PC-9 (cell line): ENCODE data around the gene TUBGCP2. TPM values are rescaled to one million over a fixed set of nuclear protein-coding genes. Genes with fewer than 3 reads are reported as not detected.

ENCODE experiments used
- BruUV-seq: library from RNA; stranded (reverse); fragments of 400-500 nt; replicated peaks from 2 replicates; lab custom pipeline; 2021; lab: Mats Ljungman, UMichigan
- CTCF ChIA-PET: fragments of 300-600 bp; sonication (Branson Sonifier 250); formaldehyde crosslinking; loops from one replicate; lab custom pipeline; 2022; ENCODE audit warnings: antibody characterized with exemption; lab: Charles Lee
- POLR2A ChIA-PET: fragments of 300-600 bp; sonication (Branson Sonifier 250); formaldehyde crosslinking; loops from one replicate; lab custom pipeline; 2022; ENCODE audit warnings: antibody characterized with exemption; ENCODE audit not compliant: unreplicated experiment; lab: Charles Lee
- DNase-seq, 2 experiments: peaks; one replicate each; pipeline versions ENCODE4 v3.0.0 to v3.0.0-alpha.2; 2015 to 2022; ENCODE audit warnings: mixed read lengths in 1 of 2
- H2AFZ ChIP-seq: fragments of 200-600 bp; sonication (generic); 2 replicates; pipeline ENCODE4 v1.8.1; 2017; ENCODE audit warnings: antibody characterized with exemption
- H3F3A ChIP-seq: fragments of 200-600 bp; sonication (generic); 2 replicates; pipeline ENCODE4 v1.8.1; 2017; ENCODE audit warnings: antibody characterized with exemption, mild to moderate bottlenecking, low read depth; ENCODE audit not compliant: insufficient read depth
- H3K27ac ChIP-seq: fragments of 200-600 bp; sonication (generic); 2 replicates; pipeline ENCODE4 v1.6.1; 2016; ENCODE audit warnings: mixed run types
- H3K27me3 ChIP-seq: fragments of 200-600 bp; sonication (generic); 2 replicates; pipeline ENCODE4 v1.6.1; 2016; ENCODE audit warnings: low read depth, mixed run types; ENCODE audit not compliant: insufficient read depth
- H3K36me3 ChIP-seq: fragments of 200-600 bp; sonication (generic); 2 replicates; pipeline ENCODE4 v1.6.1; 2016; ENCODE audit warnings: low read depth, mixed run types
- H3K4me1 ChIP-seq: fragments of 200-600 bp; sonication (generic); replicated peaks from 2 replicates; pipeline ENCODE4 v1.6.1; 2016; ENCODE audit warnings: mixed run types; ENCODE audit not compliant: insufficient read depth
- H3K4me2 ChIP-seq: fragments of 200-600 bp; sonication (generic); 2 replicates; pipeline ENCODE4 v1.6.1; 2017; ENCODE audit warnings: mixed run types
- H3K4me3 ChIP-seq: fragments of 200-600 bp; sonication (generic); 2 replicates; pipeline ENCODE4 v1.6.1; 2016; ENCODE audit warnings: mixed run types
- H3K79me2 ChIP-seq: fragments of 200-600 bp; sonication (generic); 2 replicates; pipeline ENCODE4 v1.6.1; 2017; ENCODE audit warnings: low read depth, mixed run types
- H3K9me2 ChIP-seq: fragments of 200-600 bp; sonication (generic); 2 replicates; pipeline ENCODE4 v1.8.1; 2017; ENCODE audit warnings: mild to moderate bottlenecking; ENCODE audit not compliant: insufficient read depth
- H3K9me3 ChIP-seq: fragments of 200-600 bp; sonication (generic); 2 replicates; pipeline ENCODE4 v1.8.1; 2016; ENCODE audit warnings: low read depth; ENCODE audit not compliant: insufficient read depth
- H4K20me1 ChIP-seq: fragments of 200-600 bp; sonication (generic); 2 replicates; pipeline ENCODE4 v1.8.1; 2017; ENCODE audit not compliant: insufficient read depth
- EZH2 ChIP-seq: fragments of 200-600 bp; sonication (generic); IDR thresholded peaks from 2 replicates; pipeline ENCODE4 v1.8.0; 2017; ENCODE audit warnings: antibody characterized with exemption, low read depth
- intact Hi-C: fragments of 100-400 bp; cut with micrococcal nuclease; formaldehyde crosslinking; loops from one replicate; pipeline ENCODE4 v1.10.0; 2022; ENCODE audit not compliant: unreplicated experiment
- total RNA-seq: library from RNA; stranded (reverse); gene quantifications from 2 replicates; pipeline ENCODE4 v1.2.3, GENCODE V29; 2021
- TF ChIP-seq, protein P1 (sequence below): fragments of 200-600 bp; sonication (generic); conservative IDR thresholded peaks from 2 replicates; pipeline ENCODE4 v1.6.1; 2017; ENCODE audit warnings: mixed run types, antibody characterized with exemption, mild to moderate bottlenecking, moderate library complexity

Gene TUBGCP2
- total RNA-seq, 1 experiment from 2014 or later = 52.8 TPM

GRCh38 chr10:133328358-133329343 is 20.0 kb upstream of the TUBGCP2 start:
- Histone ChIP-seq H3K4me1 (no peaks in the 10 kb centered on the region), H3K27ac (no peak overlapping the region), H4K20me1 (no peaks in the 10 kb centered on the region), H3K9me3 (no peaks in the 10 kb centered on the region), H2AFZ (no peak overlapping the region), H3K9me2 (no peaks in the 10 kb centered on the region), H3K79me2 (no peaks in the 10 kb centered on the region), H3F3A (no peaks in the 10 kb centered on the region), H3K4me2 (peak overlapping the region; percentile 83; the same call in 1 of the 2 replicates), H3K36me3 (no peaks in the 10 kb centered on the region), H3K4me3 (no peak overlapping the region), H3K27me3 (peaks cover 15% of the 10 kb centered on the region)
- CTCF ChIA-PET = interaction anchor here (1.2 kb wide), 1 partner anchor 25 kb away, joined by 6 read pairs; no protein-coding TSS in a partner anchor
- BruUV-seq = no TSS peak
- POLR2A ChIA-PET = no interaction called here
- intact Hi-C loops = loop anchor here (10.0 kb wide), 3 partner anchors 66 to 424 kb away; partner anchors contain the start of genes CYP2E1 and MTG1
- no peak for DNase-seq
- TF ChIP-seq EZH2 = no peak
- TF ChIP-seq, protein P1, sequence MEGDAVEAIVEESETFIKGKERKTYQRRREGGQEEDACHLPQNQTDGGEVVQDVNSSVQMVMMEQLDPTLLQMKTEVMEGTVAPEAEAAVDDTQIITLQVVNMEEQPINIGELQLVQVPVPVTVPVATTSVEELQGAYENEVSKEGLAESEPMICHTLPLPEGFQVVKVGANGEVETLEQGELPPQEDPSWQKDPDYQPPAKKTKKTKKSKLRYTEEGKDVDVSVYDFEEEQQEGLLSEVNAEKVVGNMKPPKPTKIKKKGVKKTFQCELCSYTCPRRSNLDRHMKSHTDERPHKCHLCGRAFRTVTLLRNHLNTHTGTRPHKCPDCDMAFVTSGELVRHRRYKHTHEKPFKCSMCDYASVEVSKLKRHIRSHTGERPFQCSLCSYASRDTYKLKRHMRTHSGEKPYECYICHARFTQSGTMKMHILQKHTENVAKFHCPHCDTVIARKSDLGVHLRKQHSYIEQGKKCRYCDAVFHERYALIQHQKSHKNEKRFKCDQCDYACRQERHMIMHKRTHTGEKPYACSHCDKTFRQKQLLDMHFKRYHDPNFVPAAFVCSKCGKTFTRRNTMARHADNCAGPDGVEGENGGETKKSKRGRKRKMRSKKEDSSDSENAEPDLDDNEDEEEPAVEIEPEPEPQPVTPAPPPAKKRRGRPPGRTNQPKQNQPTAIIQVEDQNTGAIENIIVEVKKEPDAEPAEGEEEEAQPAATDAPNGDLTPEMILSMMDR = no peak

DNA sequence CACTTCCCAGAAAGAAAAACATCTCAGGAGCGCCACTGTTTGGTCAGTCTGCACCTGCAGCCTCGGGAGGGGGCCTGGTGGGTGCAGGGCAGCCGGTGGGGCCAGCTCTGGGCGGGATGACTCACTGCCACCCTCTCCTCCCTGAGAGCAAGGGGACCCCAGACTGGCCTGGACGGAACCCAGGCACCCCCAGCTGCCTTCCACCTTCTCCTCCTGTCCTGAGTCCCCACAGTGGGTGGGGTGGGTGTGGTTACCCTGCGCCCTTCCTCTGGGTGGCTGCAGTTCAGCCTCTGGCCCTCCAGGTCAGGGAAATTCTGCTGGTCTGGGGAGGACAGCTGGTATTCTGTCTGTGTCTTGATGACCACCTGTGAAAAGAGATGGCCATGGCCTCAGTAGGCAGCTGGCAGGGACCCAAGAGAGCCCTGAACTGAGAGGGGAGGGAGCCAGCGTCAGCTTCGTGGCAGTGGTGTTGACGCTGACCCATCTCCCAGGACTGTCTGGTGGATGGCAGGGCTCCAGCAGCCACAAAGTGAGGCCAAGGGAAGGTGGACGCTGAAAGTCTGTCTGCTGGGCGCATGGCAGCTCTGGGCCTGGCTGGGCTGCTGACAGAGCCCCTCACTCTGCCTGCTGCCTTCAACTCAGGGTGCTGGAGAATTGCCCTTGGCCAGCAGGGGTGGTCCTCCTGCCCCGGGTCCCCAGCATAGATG is 19.1 kb upstream of the TUBGCP2 start:
- H2AFZ ChIP-seq = no peak overlapping the region
- no peak overlapping the region for H3K27ac ChIP-seq
- no TSS peak for BruUV-seq
- H3K27me3 ChIP-seq = peaks cover 14% of the 10 kb centered on the region
- intact Hi-C loops = loop anchor here (10.0 kb wide), 3 partner anchors 67 to 423 kb away; partner anchors contain the start of genes CYP2E1 and MTG1
- TF ChIP-seq, protein P1 = no peak; the same call in 1 of the 2 replicates
- TF ChIP-seq EZH2 = no peak
- no peaks in the 10 kb centered on the region for H3K9me3 ChIP-seq
- no peak overlapping the region for H3K4me3 ChIP-seq
- no peaks in the 10 kb centered on the region for H3K9me2 ChIP-seq
- no peaks in the 10 kb centered on the region for H4K20me1 ChIP-seq
- H3K4me2 ChIP-seq = no peak overlapping the region
- no peaks in the 10 kb centered on the region for H3K4me1 ChIP-seq
- H3K79me2 ChIP-seq = no peaks in the 10 kb centered on the region
- H3F3A ChIP-seq = no peaks in the 10 kb centered on the region
- no peak for DNase-seq
- H3K36me3 ChIP-seq = no peaks in the 10 kb centered on the region
- ChIA-PET CTCF (interaction anchor here (0.5 to 1.0 kb wide), 2 partner anchors 111 to 445 kb away, joined by 3 read pairs; no protein-coding TSS in a partner anchor), POLR2A (no interaction called here)
